Chondrocyte (in vitro differentiated cells): Measurements from ENCODE around the gene DPP6. TPM values are rescaled to one million over a fixed set of nuclear protein-coding genes. Genes with fewer than 3 reads are reported as not detected.

Experiments used
- DNase-seq: peaks from one replicate; pipeline ENCODE4 v3.0.0; 2021; ENCODE audit warnings: mixed read lengths, low spot score
- H3K27ac Mint-ChIP-seq: one replicate; pipeline ENCODE4 v1.8.0; 2021; ENCODE audit warnings: mild to moderate bottlenecking, moderate library complexity, mixed read lengths; ENCODE audit not compliant: unreplicated experiment
- H3K27me3 Mint-ChIP-seq: 2 replicates; pipeline ENCODE4 v1.8.0; 2021; ENCODE audit warnings: low read depth, mixed read lengths
- H3K36me3 Mint-ChIP-seq: 2 replicates; pipeline ENCODE4 v1.8.0; 2021; ENCODE audit warnings: low read depth, mixed read lengths
- H3K4me1 Mint-ChIP-seq: 2 replicates; pipeline ENCODE4 v1.8.0; 2021; ENCODE audit warnings: low read depth, mild to moderate bottlenecking, mixed read lengths
- H3K4me3 Mint-ChIP-seq: one replicate; pipeline ENCODE4 v1.8.0; 2021; ENCODE audit warnings: mild to moderate bottlenecking, moderate library complexity, mixed read lengths; ENCODE audit not compliant: unreplicated experiment
- H3K9me3 Mint-ChIP-seq: 2 replicates; pipeline ENCODE4 v1.8.0; 2021; ENCODE audit warnings: low read depth, mixed read lengths
- CTCF ChIP-seq: fragments of 200-600 bp; sonication (generic); IDR thresholded peaks from 2 replicates; pipeline ENCODE4 v1.5.0; 2021; ENCODE audit warnings: antibody characterized with exemption, mild to moderate bottlenecking, moderate library complexity
- total RNA-seq: library from RNA; stranded (reverse); gene quantifications from 3 replicates; pipeline ENCODE4 v1.2.1, GENCODE V29; 2021

Gene DPP6
- total RNA-seq, 1 donor from 2014 or later: not detected

- Mint-ChIP-seq H3K27me3 (peaks cover 3% of the 10 kb centered on the region), H3K36me3 (peaks cover 2% of the 10 kb centered on the region), H3K27ac (no peak overlapping the region), H3K4me1 (no peaks in the 10 kb centered on the region), H3K9me3 (peaks cover 5% of the 10 kb centered on the region), H3K4me3 (no peak overlapping the region)
- no peak for TF ChIP-seq CTCF
- no peak for DNase-seq
Measured at GRCh38 chr7:154795014-154795413, 742.8 kb downstream of the DPP6 start.

GRCh38 chr7:154795437-154795836 is 743.2 kb downstream of the DPP6 start:
- no peak for DNase-seq
- H3K27ac Mint-ChIP-seq: no peak overlapping the region
- H3K9me3 Mint-ChIP-seq: peaks cover 5% of the 10 kb centered on the region
- no peak overlapping the region for H3K4me3 Mint-ChIP-seq
- H3K27me3 Mint-ChIP-seq: peaks cover 3% of the 10 kb centered on the region
- H3K4me1 Mint-ChIP-seq: no peaks in the 10 kb centered on the region
- TF ChIP-seq CTCF: no peak
- peaks cover 2% of the 10 kb centered on the region for H3K36me3 Mint-ChIP-seq

GRCh38 chr7:154804449-154804848 is 752.3 kb downstream of the DPP6 start:
- Mint-ChIP-seq H3K27me3 (no peaks in the 10 kb centered on the region), H3K36me3 (no peaks in the 10 kb centered on the region), H3K27ac (no peak overlapping the region), H3K9me3 (peaks cover 26% of the 10 kb centered on the region), H3K4me3 (no peak overlapping the region), H3K4me1 (no peaks in the 10 kb centered on the region)
- TF ChIP-seq CTCF: no peak
- DNase-seq: no peak

GRCh38 chr7:154812027-154812426 is 759.8 kb downstream of the DPP6 start:
- Mint-ChIP-seq H3K4me1 (no peaks in the 10 kb centered on the region), H3K9me3 (peaks cover 58% of the 10 kb centered on the region), H3K4me3 (no peak overlapping the region), H3K36me3 (peaks cover 2% of the 10 kb centered on the region), H3K27me3 (no peaks in the 10 kb centered on the region), H3K27ac (no peak overlapping the region)
- no peak for DNase-seq
- no peak for TF ChIP-seq CTCF

- Mint-ChIP-seq H3K4me1 (no peaks in the 10 kb centered on the region), H3K9me3 (peaks cover 30% of the 10 kb centered on the region), H3K27me3 (no peaks in the 10 kb centered on the region), H3K4me3 (no peak overlapping the region), H3K36me3 (no peaks in the 10 kb centered on the region), H3K27ac (no peak overlapping the region)
- TF ChIP-seq CTCF: no peak
- DNase-seq: no peak
Measured at GRCh38 chr7:154817224-154817896, 765.2 kb downstream of the DPP6 start.
